HG03442 (cell line): Measurements from ENCODE around the gene SLC25A11.
"Not testable (repeated sequence)": the region's sequence is repeated elsewhere in the genome, so short reads cannot be mapped to it uniquely, and the experiment has no call there.

Source experiments
- ATAC-seq: cut with Tn5 transposase; IDR thresholded peaks from one replicate; pipeline ENCODE4 v1.9.1; 2021; ENCODE audit warnings: mild to moderate bottlenecking, moderate library complexity; ENCODE audit not compliant: unreplicated experiment

The SLC25A11 gene

GRCh38 chr17:4945944-4946280 is 6.1 kb upstream of the SLC25A11 start:
- ATAC-seq: no peak

GRCh38 chr17:4945176-4945943 is 5.5 kb upstream of the SLC25A11 start:
- ATAC-seq: peak; percentile 20

DNA sequence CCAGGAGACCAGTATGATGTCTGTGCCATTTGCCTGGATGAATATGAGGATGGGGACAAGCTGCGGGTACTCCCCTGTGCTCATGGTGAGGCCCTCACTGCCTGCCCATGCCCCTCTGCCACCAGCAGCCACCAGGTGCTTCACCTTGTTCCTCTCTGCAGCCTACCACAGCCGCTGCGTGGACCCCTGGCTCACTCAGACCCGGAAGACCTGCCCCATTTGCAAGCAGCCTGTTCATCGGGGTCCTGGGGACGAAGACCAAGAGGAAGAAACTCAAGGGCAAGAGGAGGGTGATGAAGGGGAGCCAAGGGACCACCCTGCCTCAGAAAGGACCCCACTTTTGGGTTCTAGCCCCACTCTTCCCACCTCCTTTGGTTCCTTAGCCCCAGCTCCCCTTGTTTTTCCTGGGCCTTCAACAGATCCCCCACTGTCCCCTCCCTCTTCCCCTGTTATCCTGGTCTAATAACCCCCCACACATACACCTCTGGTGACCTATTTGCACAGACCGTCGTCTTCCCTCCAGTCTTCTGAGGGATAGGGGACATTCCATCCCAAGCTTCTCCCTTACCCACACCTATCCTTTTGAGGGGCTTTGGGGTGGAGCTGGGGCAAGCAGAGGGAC is 4.8 kb upstream of the SLC25A11 start:
- ATAC-seq: no peak

GRCh38 chr17:4944163-4944553 is 4.3 kb upstream of the SLC25A11 start:
- no peak for ATAC-seq

GRCh38 chr17:4942760-4943508 is 3.1 kb upstream of the SLC25A11 start:
- ATAC-seq: no peak

- no peak for ATAC-seq
These were observed 1.4 kb upstream of the SLC25A11 start for GRCh38 chr17:4941319-4941610.

- ATAC-seq: no peak
These were observed 891 bp upstream of the SLC25A11 start for GRCh38 chr17:4940555-4941318.

DNA sequence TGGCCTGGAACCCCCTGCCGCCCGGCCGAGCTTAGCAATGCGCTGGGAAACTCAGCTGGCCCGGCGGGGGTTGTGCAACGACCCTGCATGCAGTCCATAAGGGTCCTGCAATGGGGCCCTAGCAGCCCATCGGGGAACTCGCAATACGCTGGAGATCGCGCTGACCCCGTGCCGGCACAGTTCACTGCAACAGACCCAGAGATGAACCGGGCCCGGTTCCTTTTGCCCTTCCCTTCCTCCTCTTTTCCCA is 375 bp downstream of the SLC25A11 start:
- peak; percentile 11 for ATAC-seq

DNA sequence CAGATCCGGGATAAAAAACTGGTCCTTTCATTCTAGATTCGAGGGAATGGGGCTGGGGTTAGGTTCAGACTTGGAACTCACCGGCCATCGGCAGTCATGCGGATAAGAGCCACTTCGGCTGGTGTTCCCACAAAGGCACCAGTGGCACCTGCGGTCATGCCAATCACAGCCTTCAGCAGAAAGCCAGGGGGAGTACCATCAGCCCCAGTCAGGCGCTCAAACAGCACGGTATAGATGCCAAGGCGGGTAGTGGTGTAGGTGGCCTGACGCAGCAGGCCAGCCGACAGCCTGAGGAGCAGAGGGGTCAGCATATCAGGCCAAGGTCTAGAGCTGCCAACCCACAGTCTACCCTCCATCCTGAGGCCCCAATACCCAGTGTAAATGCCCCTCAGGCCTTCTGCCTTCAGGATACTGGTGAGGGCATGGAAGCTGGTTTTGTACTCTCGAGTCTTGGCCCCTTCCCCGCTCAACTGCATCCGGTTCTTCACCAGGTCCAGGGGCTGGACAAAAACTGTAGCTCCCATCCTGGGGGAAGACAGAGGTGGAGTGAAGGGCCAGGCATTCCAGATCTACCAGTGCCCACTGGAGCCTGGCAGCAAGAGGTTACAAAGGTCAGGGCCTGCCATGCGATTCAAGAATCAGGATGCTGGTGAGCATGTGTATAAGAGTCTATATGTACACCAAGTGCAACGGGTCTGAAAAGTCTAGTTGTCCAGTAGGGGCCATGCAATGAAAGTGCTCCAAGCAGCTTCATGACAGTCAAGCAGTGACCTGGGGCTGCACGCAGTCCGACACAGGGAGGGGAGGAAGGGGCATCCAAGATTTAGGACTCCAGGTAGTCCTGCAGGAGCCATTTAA is 929 bp downstream of the SLC25A11 start:
- no peak for ATAC-seq

GRCh38 chr17:4938069-4938491 is 1.8 kb downstream of the SLC25A11 start:
- no peak for ATAC-seq

DNA sequence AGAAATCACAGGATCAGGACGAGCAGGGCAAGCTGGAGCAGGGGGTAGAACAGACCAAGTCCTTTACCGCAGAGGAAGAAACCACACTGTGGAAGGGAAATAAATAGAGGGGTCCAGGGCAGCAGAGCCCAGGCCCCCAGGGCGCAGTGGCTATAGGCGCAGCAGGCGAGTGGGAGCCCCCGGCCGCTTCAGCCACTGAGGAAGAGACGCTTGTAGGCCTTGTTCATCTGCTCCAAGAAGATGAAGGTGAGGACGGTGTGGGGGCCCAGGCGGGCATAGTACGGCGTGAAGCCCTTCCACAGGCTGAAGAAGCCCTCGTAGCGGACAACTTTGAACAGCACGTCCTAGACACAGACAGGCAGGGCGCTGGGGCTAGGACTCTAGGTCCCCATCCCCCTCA is 2.3 kb downstream of the SLC25A11 start:
- no peak for ATAC-seq

- no peak for ATAC-seq
These were observed 3.4 kb downstream of the SLC25A11 start for GRCh38 chr17:4936436-4936835.

GRCh38 chr17:4935650-4936049 is 4.2 kb downstream of the SLC25A11 start:
- ATAC-seq: no peak

- ATAC-seq: peak; percentile 30
These were observed 5.5 kb downstream of the SLC25A11 start for GRCh38 chr17:4934173-4934979.

DNA sequence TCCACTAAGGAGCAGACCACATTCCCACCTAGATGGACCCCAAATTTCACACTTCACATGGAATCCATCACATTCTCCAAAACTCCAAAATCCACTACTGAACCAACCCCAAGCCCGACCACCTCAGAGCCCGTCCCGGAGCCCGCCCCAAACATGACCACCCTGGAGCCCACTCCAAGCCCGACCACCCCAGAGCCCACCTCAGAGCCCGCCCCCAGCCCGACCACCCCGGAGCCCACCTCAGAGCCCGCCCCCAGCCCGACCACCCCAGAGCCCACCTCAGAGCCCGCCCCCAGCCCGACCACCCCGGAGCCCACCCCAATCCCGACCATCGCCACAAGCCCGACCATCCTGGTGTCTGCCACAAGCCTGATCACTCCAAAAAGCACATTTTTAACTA is 6.2 kb downstream of the SLC25A11 start:
- no peak for ATAC-seq

GRCh38 chr17:4932756-4933155 is 7.1 kb downstream of the SLC25A11 start:
- ATAC-seq: no peak

DNA sequence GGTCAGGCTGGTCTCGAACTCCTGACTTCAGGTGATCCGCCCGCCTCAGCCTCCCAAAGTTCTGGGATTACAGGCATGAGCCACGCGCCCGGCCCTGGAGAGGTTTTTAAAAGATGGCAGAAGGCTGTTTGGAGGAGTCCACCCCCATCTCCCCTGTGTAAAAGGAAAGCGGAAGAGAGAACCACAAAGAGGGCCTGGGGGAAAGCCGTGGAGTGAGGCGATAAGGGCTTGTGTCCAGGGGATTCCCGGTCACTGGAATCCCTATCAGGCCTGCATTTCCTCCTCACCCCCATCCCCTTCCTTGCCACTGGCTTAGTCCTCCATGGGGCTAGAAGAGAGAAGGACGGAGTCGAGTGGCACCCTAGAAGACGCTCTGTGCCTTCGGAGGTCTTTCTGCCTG is 7.9 kb downstream of the SLC25A11 start, which contains the start of gene GP1BA:
GP1BA (plus strand) TSS at position 315 of the 400 bp plus-strand sequence. CDS start 328 bp downstream, outside the sequence.
- ATAC-seq: no peak

DNA sequence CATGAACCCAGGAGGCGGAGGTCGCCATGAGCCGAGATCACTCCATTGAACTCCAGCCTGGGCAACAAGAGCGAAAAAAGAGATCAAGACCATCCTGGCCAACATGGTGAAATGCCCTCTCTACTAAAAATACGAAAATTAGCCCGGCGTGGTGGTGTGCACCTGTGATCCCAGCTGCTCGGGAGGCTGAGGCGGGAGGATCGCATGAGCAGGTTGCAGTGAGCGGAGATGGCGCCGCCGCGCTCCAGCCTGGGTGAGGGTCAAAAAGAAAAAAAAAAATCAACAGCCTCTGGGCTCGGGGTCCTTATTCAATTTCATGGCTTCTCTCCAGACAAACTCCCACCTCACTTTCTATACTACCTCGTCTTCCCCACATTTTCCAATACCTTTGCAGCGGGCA is 11.0 kb downstream of the SLC25A11 start:
- ATAC-seq: no peak

DNA sequence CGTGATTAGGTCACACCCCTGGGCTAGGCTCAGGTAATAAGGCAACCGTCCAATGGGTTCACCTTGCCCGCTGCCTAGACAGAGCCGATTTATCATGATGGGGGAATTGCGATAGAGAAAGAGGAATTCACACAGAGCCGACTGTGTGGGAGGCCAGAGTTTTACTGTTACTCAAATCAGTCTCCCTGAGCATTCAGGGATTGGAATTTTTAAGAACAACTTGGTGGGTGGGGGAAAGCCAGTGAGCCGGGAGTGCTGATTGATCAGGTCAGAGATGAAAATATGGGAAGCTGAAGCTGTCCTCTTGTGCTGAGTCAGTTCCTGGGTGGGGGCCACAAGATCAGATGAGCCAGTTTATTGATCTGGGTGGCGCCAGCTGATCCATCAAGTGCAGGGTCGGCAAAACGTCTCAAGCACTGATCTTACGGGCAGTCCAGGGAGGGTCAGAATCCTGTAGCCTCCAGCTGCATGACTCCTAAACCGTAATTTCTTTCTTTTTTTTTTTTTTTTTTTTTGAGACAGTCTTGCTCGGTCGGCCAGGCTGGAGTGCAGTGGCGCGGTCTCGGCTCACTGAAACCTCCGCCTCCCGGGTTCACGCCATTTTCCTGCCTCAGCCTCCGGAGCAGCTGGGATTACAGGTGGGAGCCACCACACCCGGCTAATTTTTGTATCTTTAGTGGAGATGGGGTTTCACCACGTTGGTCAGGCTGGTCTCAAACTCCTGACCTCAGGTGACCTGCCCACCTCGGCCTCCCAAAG is 13.1 kb downstream of the SLC25A11 start:
- ATAC-seq: not testable (repeated sequence)
